Aorta (tissue), 5 donors: ENCODE results near the gene OAS2. TPM values are rescaled to one million over a fixed set of nuclear protein-coding genes. Genes with fewer than 3 reads are reported as not detected.

Source experiments
- ATAC-seq: fragments of 200-7000 bp; cut with Tn5 transposase; one replicate; pipeline ENCODE4 v1.9.1; 2022; ENCODE audit warnings: moderate library complexity; ENCODE audit not compliant: low FRiP score
- DNase-seq, 2 donors: peaks; one replicate each; pipeline ENCODE4 v3.0.0-alpha.2; 2020
- H3K27ac ChIP-seq, 2 donors: one replicate each; pipeline ENCODE4 v1.5.1; 2013; ENCODE audit warnings: low read length in 2 of 2, mild to moderate bottlenecking in 2 of 2, moderate library complexity in 2 of 2, control low read depth in 1 of 2, inconsistent platforms in 1 of 2, low read depth in 1 of 2
- H3K27me3 ChIP-seq, 2 donors: one replicate each; pipeline ENCODE4 v1.6.1; 2013; ENCODE audit warnings: control low read depth in 1 of 2, low read length in 1 of 2, mild to moderate bottlenecking in 1 of 2, moderate library complexity in 1 of 2; ENCODE audit not compliant: insufficient read depth in 2 of 2, control insufficient read depth in 1 of 2
- H3K36me3 ChIP-seq, 2 donors: one replicate each; pipeline ENCODE4 v1.6.1; 2013; ENCODE audit warnings: control low read depth in 1 of 2, low read length in 1 of 2, mild to moderate bottlenecking in 1 of 2; ENCODE audit not compliant: insufficient read depth in 2 of 2, control insufficient read depth in 1 of 2
- H3K4me1 ChIP-seq, 2 donors: one replicate each; pipeline ENCODE4 v1.6.1; 2013; ENCODE audit warnings: low read length in 2 of 2, control low read depth in 1 of 2, mild to moderate bottlenecking in 1 of 2, moderate library complexity in 1 of 2; ENCODE audit not compliant: insufficient read depth in 2 of 2, control insufficient read depth in 1 of 2
- H3K4me3 ChIP-seq, 2 donors: one replicate each; pipeline ENCODE4 v1.5.1; 2013; ENCODE audit warnings: low read length in 2 of 2, control low read depth in 1 of 2, mild to moderate bottlenecking in 1 of 2
- H3K9me3 ChIP-seq: one replicate; pipeline ENCODE4 v1.6.1; 2013; ENCODE audit warnings: mild to moderate bottlenecking, low read length; ENCODE audit not compliant: control insufficient read depth
- WGBS, 2 donors: extraction: QIAGEN DNeasy Blood & Tissue Kit; methylation state at CpG; one replicate each; pipeline ENCODE4 v1.1.7; 2013; 5-methylcytosine and 5-hydroxymethylcytosine counted together
- intact Hi-C, 2 donors: fragments of 100-400 bp; cut with DNase I; formaldehyde crosslinking; loops; one replicate each; pipeline versions ENCODE4 v1.14.2 to v1.15.0; 2022
- polyA plus RNA-seq, 2 donors: library from polyadenylated mRNA; stranded (reverse); fragments of 200-250 nt; gene quantifications; one replicate each; pipeline ENCODE4 v1.2.3, GENCODE V29; 2013
- total RNA-seq, 2 donors: library from RNA; stranded (reverse); fragmentation: NEBNext Ultra II Directional; extraction: Animal tissue kit (Norgen Biotek cat#: 25700); gene quantifications; one replicate each; pipeline ENCODE4 v1.2.1, GENCODE V29; 2021
- donor health status: healthy with polysubstance abuse.
- donor health status: Bipolar disorder and iron deficiency.
- donor health status: DM: no; HTN: no; CAD: no.
- donor health status: DM: no; HTN: no; CAD: no.
- donor health status: DM: yes; HTN: yes; CAD: no.

OAS2 gene
- total and polyA plus RNA-seq, 4 donors, result 4.8 to 18.6 (median 10.4) TPM

GRCh38 chr12:113054948-113055486, 76.7 kb downstream of the OAS2 start:
- no peak for DNase-seq
- H3K36me3 ChIP-seq, result no peaks in the 10 kb centered on the region
- no peak for ATAC-seq
- H3K27me3 ChIP-seq, result no peaks in the 10 kb centered on the region
- intact Hi-C loops, result loop anchor here in 1 of 2 donors (5.0 kb wide), 1 partner anchor 97 kb away; no protein-coding TSS in a partner anchor
- H3K4me1 ChIP-seq, result no peaks in the 10 kb centered on the region
- no peak overlapping the region for H3K4me3 ChIP-seq
- H3K27ac ChIP-seq, result no peak overlapping the region
- H3K9me3 ChIP-seq, result no peaks in the 10 kb centered on the region
- WGBS, 2 donors, result 67 to 72% methylated on average over 4 of the region's 4 CpGs

GRCh38 chr12:113055594-113056380, 77.5 kb downstream of the OAS2 start:
- ATAC-seq, result no peak
- H3K4me3 ChIP-seq, result no peak overlapping the region
- H3K9me3 ChIP-seq, result no peaks in the 10 kb centered on the region
- H3K27me3 ChIP-seq, result no peaks in the 10 kb centered on the region
- WGBS, 2 donors, result 40 to 46% methylated on average over 12 to 13 of the region's 13 CpGs
- H3K36me3 ChIP-seq, result no peaks in the 10 kb centered on the region
- no peak overlapping the region for H3K27ac ChIP-seq
- no peaks in the 10 kb centered on the region for H3K4me1 ChIP-seq
- intact Hi-C loops, result no loop called here
- DNase-seq, result no peak

GRCh38 chr12:113056381-113056630, 78.0 kb downstream of the OAS2 start:
- intact Hi-C loops, result no loop called here
- H3K27me3 ChIP-seq, result no peaks in the 10 kb centered on the region
- ATAC-seq (no peak), DNase-seq (no peak)
- no peaks in the 10 kb centered on the region for H3K36me3 ChIP-seq
- no peak overlapping the region for H3K27ac ChIP-seq
- 4 to 9% methylated on average over 8 of the region's 8 CpGs for WGBS, 2 donors
- no peaks in the 10 kb centered on the region for H3K4me1 ChIP-seq
- H3K9me3 ChIP-seq, result no peaks in the 10 kb centered on the region
- H3K4me3 ChIP-seq, result peak overlapping the region in 1 of 2 donors; percentile 17

- Histone ChIP-seq H3K4me3 (peak within 1 kb of the TSS in 1 of 2 donors; percentile 17), H3K9me3 (no peaks in the 10 kb centered on the region), H3K36me3 (no peaks in the 10 kb centered on the region), H3K27ac (no peak within 1 kb of the TSS), H3K27me3 (no peaks in the 10 kb centered on the region), H3K4me1 (no peaks in the 10 kb centered on the region)
- ATAC-seq, result peak; percentile 57
- WGBS, 2 donors, result 0 to 1% methylated on average over 49 to 94 of the region's 94 CpGs
- intact Hi-C loops, result no loop called here
- no peak for DNase-seq
These were observed 78.5 kb downstream of the OAS2 start, which contains the start of gene DTX1 for GRCh38 chr12:113056631-113057488. TSS of gene DTX1 (plus strand) at chr12:113056730. CDS start at chr12:113058193, 1,463 bp downstream.

- no peaks in the 10 kb centered on the region for H3K36me3 ChIP-seq
- DNase-seq (no peak), ATAC-seq (no peak)
- intact Hi-C loops, result no loop called here
- H3K9me3 ChIP-seq, result no peaks in the 10 kb centered on the region
- 57 to 62% methylated on average over 42 to 44 of the region's 44 CpGs for WGBS, 2 donors
- H3K4me1 ChIP-seq, result no peaks in the 10 kb centered on the region
- H3K27ac ChIP-seq, result no peak overlapping the region
- H3K4me3 ChIP-seq, result no peak overlapping the region
- no peaks in the 10 kb centered on the region for H3K27me3 ChIP-seq
These were observed 79.5 kb downstream of the OAS2 start for GRCh38 chr12:113057565-113058485.

- intact Hi-C loops, result no loop called here
- no peak overlapping the region for H3K4me3 ChIP-seq
- no peak for ATAC-seq
- H3K27ac ChIP-seq, result no peak overlapping the region
- 93 to 94% methylated on average over 1 of the region's 1 CpG for WGBS, 2 donors
- H3K36me3 ChIP-seq, result no peaks in the 10 kb centered on the region
- no peaks in the 10 kb centered on the region for H3K27me3 ChIP-seq
- no peaks in the 10 kb centered on the region for H3K4me1 ChIP-seq
- H3K9me3 ChIP-seq, result no peaks in the 10 kb centered on the region
- DNase-seq, result no peak
These were observed 80.2 kb downstream of the OAS2 start for GRCh38 chr12:113058553-113058952.

- Histone ChIP-seq H3K9me3 (no peaks in the 10 kb centered on the region), H3K27ac (no peak overlapping the region), H3K27me3 (no peaks in the 10 kb centered on the region), H3K4me3 (no peak overlapping the region), H3K36me3 (no peaks in the 10 kb centered on the region), H3K4me1 (no peaks in the 10 kb centered on the region)
- no peak for ATAC-seq
- WGBS, 2 donors, result 90 to 91% methylated on average over 8 of the region's 8 CpGs
- DNase-seq, result no peak
- intact Hi-C loops, result no loop called here
These were observed 80.8 kb downstream of the OAS2 start for GRCh38 chr12:113059071-113059595.

- no peaks in the 10 kb centered on the region for H3K4me1 ChIP-seq
- no peak overlapping the region for H3K27ac ChIP-seq
- DNase-seq, result no peak
- H3K27me3 ChIP-seq, result peaks cover 0 to 3% of the 10 kb centered on the region in 2 donors
- H3K36me3 ChIP-seq, result no peaks in the 10 kb centered on the region
- intact Hi-C loops, result no loop called here
- no peak overlapping the region for H3K4me3 ChIP-seq
- H3K9me3 ChIP-seq, result no peaks in the 10 kb centered on the region
- WGBS, 2 donors, result 77 to 83% methylated on average over 7 of the region's 7 CpGs
- ATAC-seq, result no peak
These were observed 82.1 kb downstream of the OAS2 start for GRCh38 chr12:113060336-113060960.
